ENCODE measurements around the gene SLC22A7. TPM values are rescaled to one million over a fixed set of nuclear protein-coding genes. Genes with fewer than 3 reads are reported as not detected.

SLC22A7 gene
- total and polyA plus RNA-seq, 2 experiments from 2014 or later, result 0.31 TPM; not detected in 1

DNA sequence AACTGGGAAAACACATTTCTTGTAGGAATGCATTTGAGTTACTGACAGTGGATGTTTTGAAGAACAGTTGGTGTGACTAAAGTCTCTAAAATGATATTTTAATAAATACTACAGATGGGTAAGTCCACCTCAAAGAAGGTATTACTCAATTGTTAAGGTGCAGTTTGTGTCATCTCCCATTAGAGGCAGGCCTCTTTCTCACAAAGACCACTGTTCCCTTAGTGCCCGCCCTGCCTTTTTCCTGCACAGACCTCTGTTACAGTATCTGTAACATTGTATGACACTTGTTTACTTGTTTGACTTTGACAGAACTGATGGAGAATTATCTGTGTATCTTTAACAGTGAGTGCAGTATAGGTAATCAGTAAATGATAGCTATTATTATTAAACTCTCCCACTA, 15.8 kb downstream of the SLC22A7 start:
- TF ChIP-seq, protein P1, sequence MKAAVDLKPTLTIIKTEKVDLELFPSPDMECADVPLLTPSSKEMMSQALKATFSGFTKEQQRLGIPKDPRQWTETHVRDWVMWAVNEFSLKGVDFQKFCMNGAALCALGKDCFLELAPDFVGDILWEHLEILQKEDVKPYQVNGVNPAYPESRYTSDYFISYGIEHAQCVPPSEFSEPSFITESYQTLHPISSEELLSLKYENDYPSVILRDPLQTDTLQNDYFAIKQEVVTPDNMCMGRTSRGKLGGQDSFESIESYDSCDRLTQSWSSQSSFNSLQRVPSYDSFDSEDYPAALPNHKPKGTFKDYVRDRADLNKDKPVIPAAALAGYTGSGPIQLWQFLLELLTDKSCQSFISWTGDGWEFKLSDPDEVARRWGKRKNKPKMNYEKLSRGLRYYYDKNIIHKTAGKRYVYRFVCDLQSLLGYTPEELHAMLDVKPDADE (IDR thresholded peaks at IDR 0.05), result no peak
- TF ChIP-seq EZH2phosphoT487 (IDR thresholded peaks at IDR 0.05; ENCODE audit: unreplicated experiment), result no peak
- TF ChIP-seq ZNF114 (CRISPR knock-in tag; IDR thresholded peaks at IDR 0.05), result no peak
- TF ChIP-seq, protein P2, sequence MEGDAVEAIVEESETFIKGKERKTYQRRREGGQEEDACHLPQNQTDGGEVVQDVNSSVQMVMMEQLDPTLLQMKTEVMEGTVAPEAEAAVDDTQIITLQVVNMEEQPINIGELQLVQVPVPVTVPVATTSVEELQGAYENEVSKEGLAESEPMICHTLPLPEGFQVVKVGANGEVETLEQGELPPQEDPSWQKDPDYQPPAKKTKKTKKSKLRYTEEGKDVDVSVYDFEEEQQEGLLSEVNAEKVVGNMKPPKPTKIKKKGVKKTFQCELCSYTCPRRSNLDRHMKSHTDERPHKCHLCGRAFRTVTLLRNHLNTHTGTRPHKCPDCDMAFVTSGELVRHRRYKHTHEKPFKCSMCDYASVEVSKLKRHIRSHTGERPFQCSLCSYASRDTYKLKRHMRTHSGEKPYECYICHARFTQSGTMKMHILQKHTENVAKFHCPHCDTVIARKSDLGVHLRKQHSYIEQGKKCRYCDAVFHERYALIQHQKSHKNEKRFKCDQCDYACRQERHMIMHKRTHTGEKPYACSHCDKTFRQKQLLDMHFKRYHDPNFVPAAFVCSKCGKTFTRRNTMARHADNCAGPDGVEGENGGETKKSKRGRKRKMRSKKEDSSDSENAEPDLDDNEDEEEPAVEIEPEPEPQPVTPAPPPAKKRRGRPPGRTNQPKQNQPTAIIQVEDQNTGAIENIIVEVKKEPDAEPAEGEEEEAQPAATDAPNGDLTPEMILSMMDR (conservative IDR thresholded peaks at IDR 0.05; ENCODE audit: low read depth in 2 of 2), result no peak
- no peak for TF ChIP-seq ZNF331 (CRISPR knock-in tag; IDR thresholded peaks at IDR 0.05; ENCODE audit: low read depth)
- TF ChIP-seq EZH2 (IDR thresholded peaks at IDR 0.05; ENCODE audit: low read depth, unreplicated experiment), result no peak
- TF ChIP-seq, protein P3, sequence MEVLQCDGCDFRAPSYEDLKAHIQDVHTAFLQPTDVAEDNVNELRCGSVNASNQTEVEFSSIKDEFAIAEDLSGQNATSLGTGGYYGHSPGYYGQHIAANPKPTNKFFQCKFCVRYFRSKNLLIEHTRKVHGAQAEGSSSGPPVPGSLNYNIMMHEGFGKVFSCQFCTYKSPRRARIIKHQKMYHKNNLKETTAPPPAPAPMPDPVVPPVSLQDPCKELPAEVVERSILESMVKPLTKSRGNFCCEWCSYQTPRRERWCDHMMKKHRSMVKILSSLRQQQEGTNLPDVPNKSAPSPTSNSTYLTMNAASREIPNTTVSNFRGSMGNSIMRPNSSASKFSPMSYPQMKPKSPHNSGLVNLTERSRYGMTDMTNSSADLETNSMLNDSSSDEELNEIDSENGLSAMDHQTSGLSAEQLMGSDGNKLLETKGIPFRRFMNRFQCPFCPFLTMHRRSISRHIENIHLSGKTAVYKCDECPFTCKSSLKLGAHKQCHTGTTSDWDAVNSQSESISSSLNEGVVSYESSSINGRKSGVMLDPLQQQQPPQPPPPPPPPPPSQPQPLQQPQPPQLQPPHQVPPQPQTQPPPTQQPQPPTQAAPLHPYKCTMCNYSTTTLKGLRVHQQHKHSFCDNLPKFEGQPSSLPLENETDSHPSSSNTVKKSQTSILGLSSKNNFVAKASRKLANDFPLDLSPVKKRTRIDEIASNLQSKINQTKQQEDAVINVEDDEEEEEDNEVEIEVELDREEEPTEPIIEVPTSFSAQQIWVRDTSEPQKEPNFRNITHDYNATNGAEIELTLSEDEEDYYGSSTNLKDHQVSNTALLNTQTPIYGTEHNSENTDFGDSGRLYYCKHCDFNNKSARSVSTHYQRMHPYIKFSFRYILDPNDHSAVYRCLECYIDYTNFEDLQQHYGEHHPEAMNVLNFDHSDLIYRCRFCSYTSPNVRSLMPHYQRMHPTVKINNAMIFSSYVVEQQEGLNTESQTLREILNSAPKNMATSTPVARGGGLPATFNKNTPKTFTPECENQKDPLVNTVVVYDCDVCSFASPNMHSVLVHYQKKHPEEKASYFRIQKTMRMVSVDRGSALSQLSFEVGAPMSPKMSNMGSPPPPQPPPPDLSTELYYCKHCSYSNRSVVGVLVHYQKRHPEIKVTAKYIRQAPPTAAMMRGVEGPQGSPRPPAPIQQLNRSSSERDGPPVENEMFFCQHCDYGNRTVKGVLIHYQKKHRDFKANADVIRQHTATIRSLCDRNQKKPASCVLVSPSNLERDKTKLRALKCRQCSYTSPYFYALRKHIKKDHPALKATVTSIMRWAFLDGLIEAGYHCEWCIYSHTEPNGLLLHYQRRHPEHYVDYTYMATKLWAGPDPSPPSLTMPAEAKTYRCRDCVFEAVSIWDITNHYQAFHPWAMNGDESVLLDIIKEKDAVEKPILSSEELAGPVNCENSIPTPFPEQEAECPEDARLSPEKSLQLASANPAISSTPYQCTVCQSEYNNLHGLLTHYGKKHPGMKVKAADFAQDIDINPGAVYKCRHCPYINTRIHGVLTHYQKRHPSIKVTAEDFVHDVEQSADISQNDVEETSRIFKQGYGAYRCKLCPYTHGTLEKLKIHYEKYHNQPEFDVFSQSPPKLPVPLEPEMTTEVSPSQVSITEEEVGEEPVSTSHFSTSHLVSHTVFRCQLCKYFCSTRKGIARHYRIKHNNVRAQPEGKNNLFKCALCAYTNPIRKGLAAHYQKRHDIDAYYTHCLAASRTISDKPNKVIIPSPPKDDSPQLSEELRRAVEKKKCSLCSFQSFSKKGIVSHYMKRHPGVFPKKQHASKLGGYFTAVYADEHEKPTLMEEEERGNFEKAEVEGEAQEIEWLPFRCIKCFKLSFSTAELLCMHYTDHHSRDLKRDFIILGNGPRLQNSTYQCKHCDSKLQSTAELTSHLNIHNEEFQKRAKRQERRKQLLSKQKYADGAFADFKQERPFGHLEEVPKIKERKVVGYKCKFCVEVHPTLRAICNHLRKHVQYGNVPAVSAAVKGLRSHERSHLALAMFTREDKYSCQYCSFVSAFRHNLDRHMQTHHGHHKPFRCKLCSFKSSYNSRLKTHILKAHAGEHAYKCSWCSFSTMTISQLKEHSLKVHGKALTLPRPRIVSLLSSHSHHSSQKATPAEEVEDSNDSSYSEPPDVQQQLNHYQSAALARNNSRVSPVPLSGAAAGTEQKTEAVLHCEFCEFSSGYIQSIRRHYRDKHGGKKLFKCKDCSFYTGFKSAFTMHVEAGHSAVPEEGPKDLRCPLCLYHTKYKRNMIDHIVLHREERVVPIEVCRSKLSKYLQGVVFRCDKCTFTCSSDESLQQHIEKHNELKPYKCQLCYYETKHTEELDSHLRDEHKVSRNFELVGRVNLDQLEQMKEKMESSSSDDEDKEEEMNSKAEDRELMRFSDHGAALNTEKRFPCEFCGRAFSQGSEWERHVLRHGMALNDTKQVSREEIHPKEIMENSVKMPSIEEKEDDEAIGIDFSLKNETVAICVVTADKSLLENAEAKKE (CRISPR knock-in tag; IDR thresholded peaks at IDR 0.05), result no peak
- TF ChIP-seq, protein P4, sequence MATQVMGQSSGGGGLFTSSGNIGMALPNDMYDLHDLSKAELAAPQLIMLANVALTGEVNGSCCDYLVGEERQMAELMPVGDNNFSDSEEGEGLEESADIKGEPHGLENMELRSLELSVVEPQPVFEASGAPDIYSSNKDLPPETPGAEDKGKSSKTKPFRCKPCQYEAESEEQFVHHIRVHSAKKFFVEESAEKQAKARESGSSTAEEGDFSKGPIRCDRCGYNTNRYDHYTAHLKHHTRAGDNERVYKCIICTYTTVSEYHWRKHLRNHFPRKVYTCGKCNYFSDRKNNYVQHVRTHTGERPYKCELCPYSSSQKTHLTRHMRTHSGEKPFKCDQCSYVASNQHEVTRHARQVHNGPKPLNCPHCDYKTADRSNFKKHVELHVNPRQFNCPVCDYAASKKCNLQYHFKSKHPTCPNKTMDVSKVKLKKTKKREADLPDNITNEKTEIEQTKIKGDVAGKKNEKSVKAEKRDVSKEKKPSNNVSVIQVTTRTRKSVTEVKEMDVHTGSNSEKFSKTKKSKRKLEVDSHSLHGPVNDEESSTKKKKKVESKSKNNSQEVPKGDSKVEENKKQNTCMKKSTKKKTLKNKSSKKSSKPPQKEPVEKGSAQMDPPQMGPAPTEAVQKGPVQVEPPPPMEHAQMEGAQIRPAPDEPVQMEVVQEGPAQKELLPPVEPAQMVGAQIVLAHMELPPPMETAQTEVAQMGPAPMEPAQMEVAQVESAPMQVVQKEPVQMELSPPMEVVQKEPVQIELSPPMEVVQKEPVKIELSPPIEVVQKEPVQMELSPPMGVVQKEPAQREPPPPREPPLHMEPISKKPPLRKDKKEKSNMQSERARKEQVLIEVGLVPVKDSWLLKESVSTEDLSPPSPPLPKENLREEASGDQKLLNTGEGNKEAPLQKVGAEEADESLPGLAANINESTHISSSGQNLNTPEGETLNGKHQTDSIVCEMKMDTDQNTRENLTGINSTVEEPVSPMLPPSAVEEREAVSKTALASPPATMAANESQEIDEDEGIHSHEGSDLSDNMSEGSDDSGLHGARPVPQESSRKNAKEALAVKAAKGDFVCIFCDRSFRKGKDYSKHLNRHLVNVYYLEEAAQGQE (IDR thresholded peaks at IDR 0.05; ENCODE audit: unreplicated experiment), result no peak
- no peak for TF ChIP-seq NANOG (IDR thresholded peaks at IDR 0.05; ENCODE audit: borderline replicate concordance)
- no peak for TF ChIP-seq CREB1 (CRISPR knock-in tag; IDR thresholded peaks at IDR 0.05; ENCODE audit: low read depth)
- no peak for TF ChIP-seq STAT1 (IDR thresholded peaks at IDR 0.05; ENCODE audit: unreplicated experiment)
- TF ChIP-seq POLR2AphosphoS5 (IDR thresholded peaks at IDR 0.05; ENCODE audit: low read depth), result no peak
- TF ChIP-seq JUNB (IDR thresholded peaks at IDR 0.05; ENCODE audit: unreplicated experiment), result no peak

More for the DNA sequence above, 15.8 kb downstream of the SLC22A7 start:
- Histone ChIP-seq H3K9me2 (ENCODE audit: insufficient read depth) (no peaks in the 10 kb centered on the region; the same call in 1 of the 2 replicates), H3K36me3 (ENCODE audit: insufficient read depth) (no peaks in the 10 kb centered on the region), H3K79me2 (replicated peaks; ENCODE audit: insufficient read depth) (no peaks in the 10 kb centered on the region), H2AFZ (no peak overlapping the region), H3F3A (replicated peaks; ENCODE audit: low read depth) (no peaks in the 10 kb centered on the region), H3K4me2 (no peak overlapping the region), H3K4me1 (ENCODE audit: insufficient read depth) (peaks cover 16% of the 10 kb centered on the region), H3K27ac (ENCODE audit: low read depth) (no peak overlapping the region), H3K4me3 (no peak overlapping the region), H4K20me1 (replicated peaks; ENCODE audit: insufficient read depth) (no peaks in the 10 kb centered on the region), H3K27me3 (ENCODE audit: insufficient read depth) (no peaks in the 10 kb centered on the region)
- Mint-ChIP-seq H3K27me3 (ENCODE audit: insufficient read depth, low read depth, poor library complexity) (peaks cover 4% of the 10 kb centered on the region), H3K9me3 (no peaks in the 10 kb centered on the region), H3K27ac (no peak overlapping the region), H3K4me3 (no peak overlapping the region), H3K4me1 (peaks cover 21% of the 10 kb centered on the region), H3K36me3 (ENCODE audit: low read depth) (no peaks in the 10 kb centered on the region)
- ATAC-seq, result no peak
- no peak for DNase-seq (ENCODE audit: low spot score)
